GM12878 (cell line): ENCODE results near the gene S100A3. TPM values are rescaled to one million over a fixed set of nuclear protein-coding genes. Genes with fewer than 3 reads are reported as not detected.

Experiments
- ATAC-seq: fragments of 200-7000 bp; cut with Tn5 transposase; 3 replicates; pipeline ENCODE4 v1.9.1; 2020; ENCODE audit warnings: mild to moderate bottlenecking, moderate library complexity
- BruUV-seq: library from RNA; stranded (reverse); fragments of 400-500 nt; replicated peaks from 2 replicates; lab custom pipeline; 2021; lab: Mats Ljungman, UMichigan
- CTCF ChIA-PET: fragments of 300-600 bp; sonication (Branson Sonifier 250); formaldehyde crosslinking; extraction: SDS; loops from one replicate; lab custom pipeline; 2021; ENCODE audit warnings: inconsistent platforms; lab: Yijun Ruan, JAX
- POLR2A ChIA-PET: fragments of 350-600 bp; formaldehyde crosslinking; extraction: SDS; loops from one replicate; lab custom pipeline; 2021; ENCODE audit warnings: inconsistent platforms; lab: Charles Lee
- RAD21 ChIA-PET: fragments of 300-600 bp; sonication (Branson Sonifier 250); formaldehyde crosslinking; loops from one replicate; lab custom pipeline; 2023; ENCODE audit warnings: antibody characterized with exemption; ENCODE audit not compliant: unreplicated experiment; lab: Charles Lee
- SMC1A ChIA-PET: fragments of 300-600 bp; sonication (Branson Sonifier 250); formaldehyde crosslinking; loops from one replicate; lab custom pipeline; 2023; ENCODE audit not compliant: unreplicated experiment, uncharacterized antibody; lab: Charles Lee
- DNase-seq: peaks from one replicate; pipeline ENCODE4 v3.0.0-alpha.2; 2011; ENCODE audit warnings: low read depth, low spot score
- FAIRE-seq: peaks from 3 replicates; lab custom pipeline; 2011; peaks lifted over from hg19 to GRCh38; lab: Jason Lieb, UNC
- H2AFZ ChIP-seq: 2 replicates; pipeline ENCODE4 v1.6.0; 2011; ENCODE audit warnings: low read depth, low read length, control low read depth; ENCODE audit not compliant: control insufficient read depth
- H3K27ac ChIP-seq: 2 replicates; pipeline ENCODE4 v1.5.1; 2011; ENCODE audit warnings: control low read depth; ENCODE audit not compliant: control insufficient read depth, insufficient read depth
- H3K27me3 ChIP-seq, 2 experiments: replicated peaks in 1 of 2; 2 replicates each; pipeline versions ENCODE4 v1.6.0 to v1.6.1; 2011; ENCODE audit warnings: low read length in 1 of 2; ENCODE audit not compliant: control insufficient read depth in 2 of 2, insufficient read depth in 2 of 2
- H3K36me3 ChIP-seq, 2 experiments: 2 replicates each; pipeline ENCODE4 v1.5.1; 2011; ENCODE audit warnings: low read length in 1 of 2; ENCODE audit not compliant: control insufficient read depth in 2 of 2, insufficient read depth in 2 of 2
- H3K4me1 ChIP-seq: 2 replicates; pipeline ENCODE4 v1.6.1; 2011; ENCODE audit warnings: mild to moderate bottlenecking, low read length, moderate library complexity, mixed read lengths; ENCODE audit not compliant: control insufficient read depth, insufficient read depth
- H3K4me2 ChIP-seq: 2 replicates; pipeline ENCODE4 v1.6.0; 2011; ENCODE audit warnings: control low read depth; ENCODE audit not compliant: control insufficient read depth, insufficient read depth
- H3K4me3 ChIP-seq: fragments of 200-600 bp; sonication (generic); 2 replicates; pipeline ENCODE4 v1.5.1; 2016
- H3K79me2 ChIP-seq: 2 replicates; pipeline ENCODE4 v1.6.0; 2011; ENCODE audit warnings: low read length; ENCODE audit not compliant: control insufficient read depth, insufficient read depth
- H3K9ac ChIP-seq: 2 replicates; pipeline ENCODE4 v1.8.0; 2011; ENCODE audit warnings: low read length, control low read depth, mixed read lengths; ENCODE audit not compliant: control insufficient read depth, insufficient read depth
- H3K9me3 ChIP-seq: replicated peaks from 3 replicates; pipeline ENCODE4 v1.5.1; 2011; ENCODE audit warnings: mild to moderate bottlenecking, low read length; ENCODE audit not compliant: control insufficient read depth, insufficient read depth
- H4K20me1 ChIP-seq: 2 replicates; pipeline ENCODE4 v1.6.0; 2011; ENCODE audit not compliant: control insufficient read depth, insufficient read depth
- BCL11A ChIP-seq: IDR thresholded peaks from 2 replicates; pipeline ENCODE4 v1.6.1; 2011; ENCODE audit warnings: low read depth, low read length
- CUX1 ChIP-seq: IDR thresholded peaks from 2 replicates; pipeline ENCODE4 v1.6.1; 2012; ENCODE audit warnings: improper control_type of control experiment, low read depth, low read length; ENCODE audit not compliant: insufficient replicate concordance
- ESRRA ChIP-seq: IDR thresholded peaks from 2 replicates; pipeline ENCODE4 v1.6.1; 2012; ENCODE audit warnings: mild to moderate bottlenecking, low read length, improper control_type of control experiment
- MEF2A ChIP-seq: IDR thresholded peaks from 2 replicates; pipeline ENCODE4 v1.6.1; 2011; ENCODE audit warnings: low read depth, mild to moderate bottlenecking, low read length, moderate library complexity; ENCODE audit not compliant: insufficient read depth
- MTA2 ChIP-seq: fragments of 450-650 bp; IDR thresholded peaks from 2 replicates; pipeline ENCODE4 v1.6.1; 2016; ENCODE audit warnings: low read depth, mild to moderate bottlenecking, moderate library complexity
- NFYA ChIP-seq: IDR thresholded peaks from 2 replicates; pipeline ENCODE4 v1.6.1; 2011; ENCODE audit warnings: low read depth, mild to moderate bottlenecking, low read length, improper control_type of control experiment, borderline replicate concordance
- NR2F1 ChIP-seq: fragments of 450-650 bp; conservative IDR thresholded peaks from 2 replicates; pipeline ENCODE4 v1.6.1; 2017; ENCODE audit warnings: mild to moderate bottlenecking
- SPI1 ChIP-seq: IDR thresholded peaks from 2 replicates; pipeline ENCODE4 v1.6.1; 2011; ENCODE audit warnings: low read depth, mild to moderate bottlenecking, low read length, moderate library complexity, borderline replicate concordance; ENCODE audit not compliant: insufficient read depth
- TCF12 ChIP-seq: IDR thresholded peaks from 2 replicates; pipeline ENCODE4 v1.6.1; 2011; ENCODE audit warnings: low read depth, mild to moderate bottlenecking, low read length
- TCF3 ChIP-seq: IDR thresholded peaks from 2 replicates; pipeline ENCODE4 v1.6.1; 2012; ENCODE audit warnings: low read depth, mild to moderate bottlenecking, low read length, borderline replicate concordance; ENCODE audit not compliant: insufficient read depth
- ZNF687 ChIP-seq: fragments of 450-650 bp; IDR thresholded peaks from 2 replicates; pipeline ENCODE4 v1.6.1; 2017; ENCODE audit warnings: mild to moderate bottlenecking, moderate library complexity
- WGBS: methylation state at CpG from one replicate; pipeline ENCODE4 v1.1.6; 2016; ENCODE audit warnings: low lambda C conversion rate; ENCODE audit not compliant: insufficient replicate concordance, insufficient coverage; ENCODE audit errors: missing lambda C conversion rate; 5-methylcytosine and 5-hydroxymethylcytosine counted together
- in situ Hi-C: fragments of 300-500 bp; cut with MboI; formaldehyde crosslinking; loops from 9 replicates; pipeline ENCODE4 v1.14.3; 2018; ENCODE audit warnings: mixed read lengths
- intact Hi-C: fragments of 100-400 bp; cut with micrococcal nuclease; formaldehyde crosslinking; loops from one replicate; pipeline ENCODE4 v1.14.2; 2022; ENCODE audit not compliant: unreplicated experiment
- polyA plus RNA-seq, 11 experiments: library from polyadenylated mRNA; depleted of rRNA in 4 of 11; unstranded in 6 of 11; stranded (reverse) in 5 of 11; fragments of >200 nt; fragmentation: Nextera tagmentation in 4 of 11; fragmentation: Illumina TruSeq in 1 of 11; extraction: Ambion mirVana in 4 of 11; extraction: Trizol in 1 of 11; gene quantifications; 1 replicate in 1 of 11; 2 replicates in 10 of 11; pipeline versions ENCODE4 v1.2.1 to v1.2.3, GENCODE V29; 2011 to 2016; ENCODE audit warnings: inconsistent platforms in 2 of 11, missing spikeins in 2 of 11, low read depth in 1 of 11
- total RNA-seq, 4 experiments: library from RNA; depleted of rRNA in 3 of 4; stranded (reverse); fragments of >200 nt in 3 of 4; fragmentation: Illumina TruSeq in 1 of 4; extraction: Trizol in 1 of 4; gene quantifications; 2 replicates each; pipeline versions ENCODE4 v1.2.1 to v1.2.3, GENCODE V29; 2013 to 2021

Gene S100A3
- total and polyA plus RNA-seq, 10 of the 15 experiments (the other 5 are each of a cell fraction or from before 2014, with no cell fraction given): 0.32 to 0.45 TPM; not detected in 8

GRCh38 chr1:153569465-153569864 lies 20.4 kb upstream of the S100A3 start (continued):
- no peak for TF ChIP-seq ZNF687
- no peak for TF ChIP-seq TCF3
- no peak for TF ChIP-seq NR2F1

GRCh38 chr1:153568367-153569099 lies 19.5 kb upstream of the S100A3 start:
- H4K20me1 ChIP-seq: no peaks in the 10 kb centered on the region
- no peak overlapping the region for H3K27ac ChIP-seq
- H3K4me2 ChIP-seq: 0 out of 2 replicates have a peak overlapping the region, but pooled peaks have one; percentile 56
- ChIA-PET RAD21 (interaction anchor here (0.6 to 4.3 kb wide), 10 partner anchors 24 to 716 kb away, joined by 3 to 74 read pairs (median 4); partner anchors contain the start of genes CRTC2, S100A1, S100A13 and S100A6), POLR2A (interaction anchor here (0.9 to 1.8 kb wide), 3 partner anchors 29 to 36 kb away, joined by 3 to 8 read pairs (median 5); partner anchors contain the start of gene S100A6), SMC1A (interaction anchor here (0.6 to 4.0 kb wide), 16 partner anchors 9 to 434 kb away, joined by 3 to 72 read pairs (median 4); partner anchors contain the start of genes S100A3, S100A4 and S100A6), CTCF (interaction anchor here (0.6 to 7.5 kb wide), 34 partner anchors 10 to 589 kb away, joined by 3 to 216 read pairs (median 4); partner anchors contain the start of genes PGLYRP4, RAB13, S100A1 and S100A14)
- no peaks in the 10 kb centered on the region for H3K36me3 ChIP-seq
- H3K27me3 ChIP-seq: no peaks in the 10 kb centered on the region
- no peaks in the 10 kb centered on the region for H3K9me3 ChIP-seq
- BruUV-seq: no TSS peak
- peak; percentile 9 for DNase-seq
- H2AFZ ChIP-seq: peak overlapping the region; percentile 92
- H3K9ac ChIP-seq: no peak overlapping the region
- no peaks in the 10 kb centered on the region for H3K79me2 ChIP-seq
- peaks cover 23% of the 10 kb centered on the region for H3K4me1 ChIP-seq
- peak overlapping the region; percentile 37; the same call in 1 of the 2 replicates for H3K4me3 ChIP-seq
- intact Hi-C loops: loop anchor here (1.0 to 5.0 kb wide), 4 partner anchors 36 to 216 kb away; no protein-coding TSS in a partner anchor
- in situ Hi-C loops: no loop called here
- peak; percentile 80 for FAIRE-seq
- ATAC-seq: peak; percentile 50
- 20% methylated on average over 25 of the region's 25 CpGs for WGBS
- TF ChIP-seq NFYA: no peak
- TF ChIP-seq MEF2A: no peak
- TF ChIP-seq BCL11A: no peak
- no peak for TF ChIP-seq SPI1
- no peak for TF ChIP-seq ESRRA
- no peak for TF ChIP-seq CUX1
- TF ChIP-seq TCF12: no peak
- TF ChIP-seq MTA2: no peak
